Stimulated activated CD8-positive, alpha-beta memory T cell treated with anti-CD3 and anti-CD28 coated beads, Interleukin-12 subunit alpha, Interleukin-12 subunit beta, amount 100 ng/mL, for 4 hours (primary cell): ENCODE results near the gene ADAR.

Source experiments
- DNase-seq: peaks from one replicate; pipeline ENCODE4 v3.0.0-alpha.2; 2020; ENCODE audit warnings: low read depth

ADAR gene

GRCh38 chr1:154586231-154586630, 21.8 kb downstream of the ADAR start:
- DNase-seq = no peak

GRCh38 chr1:154584267-154584994, 23.6 kb downstream of the ADAR start:
- no peak for DNase-seq

- no peak for DNase-seq
Measured at GRCh38 chr1:154583773-154584172, 24.2 kb downstream of the ADAR start.

- no peak for DNase-seq
Measured at GRCh38 chr1:154582885-154583284, 25.1 kb downstream of the ADAR start.

- no peak for DNase-seq
Measured at GRCh38 chr1:154581766-154582165, 26.2 kb downstream of the ADAR start.

GRCh38 chr1:154579374-154579773, 28.6 kb downstream of the ADAR start:
- DNase-seq = no peak

- DNase-seq = no peak
Measured at GRCh38 chr1:154578058-154578418, 29.9 kb downstream of the ADAR start.

GRCh38 chr1:154577346-154578057, 30.5 kb downstream of the ADAR start:
- no peak for DNase-seq

GRCh38 chr1:154575951-154576566, 31.9 kb downstream of the ADAR start:
- DNase-seq = no peak

GRCh38 chr1:154575147-154575927, 32.6 kb downstream of the ADAR start:
- no peak for DNase-seq

GRCh38 chr1:154574716-154575115, 33.3 kb downstream of the ADAR start:
- DNase-seq = no peak

- no peak for DNase-seq
Measured at GRCh38 chr1:154573168-154573510, 34.8 kb downstream of the ADAR start.

GRCh38 chr1:154572468-154573167, 35.4 kb downstream of the ADAR start:
- no peak for DNase-seq

- no peak for DNase-seq
Measured at GRCh38 chr1:154571964-154572288, 36.1 kb downstream of the ADAR start.

- no peak for DNase-seq
Measured at GRCh38 chr1:154571244-154571963, 36.6 kb downstream of the ADAR start.

GRCh38 chr1:154568157-154568815, 39.7 kb downstream of the ADAR start:
- no peak for DNase-seq

GRCh38 chr1:154567386-154568156, 40.4 kb downstream of the ADAR start, which contains the start of gene CHRNB2:
CHRNB2 (plus strand) TSS chr1:154567778; CDS start chr1:154568045, 267 bp downstream.
- peak; percentile 31 for DNase-seq

GRCh38 chr1:154565876-154566275, 42.1 kb downstream of the ADAR start:
- DNase-seq = no peak

GRCh38 chr1:154559466-154560044, 48.4 kb downstream of the ADAR start:
- DNase-seq = peak; percentile 59
